ENCODE measurements around the gene CABP1.

Gene CABP1

GRCh38 chr12:120618954-120619615 lies 21.3 kb upstream of the CABP1 start:
- Mint-ChIP-seq H3K4me3 (no peak overlapping the region), H3K36me3 (ENCODE audit: low read depth) (no peaks in the 10 kb centered on the region), H3K4me1 (ENCODE audit: low read depth) (peaks cover 15% of the 10 kb centered on the region), H3K27me3 (peaks cover 32% of the 10 kb centered on the region), H3K27ac (no peak overlapping the region), H3K9me3 (peaks cover 2% of the 10 kb centered on the region)
- no peak for DNase-seq

GRCh38 chr12:120620624-120621023 lies 19.8 kb upstream of the CABP1 start:
- H3K36me3 Mint-ChIP-seq (ENCODE audit: low read depth), result no peaks in the 10 kb centered on the region
- peaks cover 32% of the 10 kb centered on the region for H3K27me3 Mint-ChIP-seq
- H3K4me3 Mint-ChIP-seq, result no peak overlapping the region
- no peak overlapping the region for H3K27ac Mint-ChIP-seq
- peaks cover 2% of the 10 kb centered on the region for H3K9me3 Mint-ChIP-seq
- DNase-seq, result no peak
- peaks cover 4% of the 10 kb centered on the region for H3K4me1 Mint-ChIP-seq (ENCODE audit: low read depth)

- Mint-ChIP-seq H3K9me3 (no peaks in the 10 kb centered on the region), H3K36me3 (ENCODE audit: low read depth) (no peaks in the 10 kb centered on the region), H3K27ac (no peak overlapping the region), H3K27me3 (peaks cover 4% of the 10 kb centered on the region), H3K4me3 (no peak overlapping the region), H3K4me1 (ENCODE audit: low read depth) (no peaks in the 10 kb centered on the region)
- DNase-seq, result peak; percentile 52
Measured at GRCh38 chr12:120625557-120626419, 14.6 kb upstream of the CABP1 start.

- Mint-ChIP-seq H3K36me3 (ENCODE audit: low read depth) (no peaks in the 10 kb centered on the region), H3K4me3 (no peak overlapping the region), H3K27me3 (peaks cover 2% of the 10 kb centered on the region), H3K9me3 (no peaks in the 10 kb centered on the region), H3K27ac (no peak overlapping the region), H3K4me1 (ENCODE audit: low read depth) (no peaks in the 10 kb centered on the region)
- DNase-seq, result no peak
Measured at GRCh38 chr12:120628919-120629318, 11.5 kb upstream of the CABP1 start.

GRCh38 chr12:120630104-120630892 lies 10.1 kb upstream of the CABP1 start:
- Mint-ChIP-seq H3K27me3 (peaks cover 2% of the 10 kb centered on the region), H3K4me3 (no peak overlapping the region), H3K4me1 (ENCODE audit: low read depth) (no peaks in the 10 kb centered on the region), H3K36me3 (ENCODE audit: low read depth) (no peaks in the 10 kb centered on the region), H3K27ac (no peak overlapping the region), H3K9me3 (no peaks in the 10 kb centered on the region)
- DNase-seq, result no peak

- peaks cover 2% of the 10 kb centered on the region for H3K27me3 Mint-ChIP-seq
- H3K27ac Mint-ChIP-seq, result no peak overlapping the region
- no peaks in the 10 kb centered on the region for H3K9me3 Mint-ChIP-seq
- no peak overlapping the region for H3K4me3 Mint-ChIP-seq
- H3K4me1 Mint-ChIP-seq (ENCODE audit: low read depth), result no peaks in the 10 kb centered on the region
- no peak for DNase-seq
- H3K36me3 Mint-ChIP-seq (ENCODE audit: low read depth), result no peaks in the 10 kb centered on the region
Measured at GRCh38 chr12:120631097-120631496, 9.3 kb upstream of the CABP1 start.

GRCh38 chr12:120640861-120641833 lies 721 bp downstream of the CABP1 start:
- peak; percentile 72 for DNase-seq
- Mint-ChIP-seq H3K4me1 (ENCODE audit: low read depth) (peaks cover 10% of the 10 kb centered on the region), H3K27me3 (peaks cover 58% of the 10 kb centered on the region), H3K27ac (no peak overlapping the region), H3K36me3 (ENCODE audit: low read depth) (no peaks in the 10 kb centered on the region), H3K4me3 (peak overlapping the region; percentile 65), H3K9me3 (no peaks in the 10 kb centered on the region)

- no peaks in the 10 kb centered on the region for H3K9me3 Mint-ChIP-seq
- no peaks in the 10 kb centered on the region for H3K36me3 Mint-ChIP-seq (ENCODE audit: low read depth)
- peaks cover 62% of the 10 kb centered on the region for H3K27me3 Mint-ChIP-seq
- H3K4me3 Mint-ChIP-seq, result peak overlapping the region; percentile 29
- DNase-seq, result no peak
- peaks cover 12% of the 10 kb centered on the region for H3K4me1 Mint-ChIP-seq (ENCODE audit: low read depth)
- H3K27ac Mint-ChIP-seq, result no peak overlapping the region
Measured at GRCh38 chr12:120642121-120642520, 1.7 kb downstream of the CABP1 start.

- no peak overlapping the region for H3K27ac Mint-ChIP-seq
- no peaks in the 10 kb centered on the region for H3K36me3 Mint-ChIP-seq (ENCODE audit: low read depth)
- no peak for DNase-seq
- H3K27me3 Mint-ChIP-seq, result peaks cover 62% of the 10 kb centered on the region
- peaks cover 13% of the 10 kb centered on the region for H3K4me1 Mint-ChIP-seq (ENCODE audit: low read depth)
- H3K9me3 Mint-ChIP-seq, result no peaks in the 10 kb centered on the region
- no peak overlapping the region for H3K4me3 Mint-ChIP-seq
Measured at GRCh38 chr12:120642826-120643225, 2.4 kb downstream of the CABP1 start.

- Mint-ChIP-seq H3K36me3 (ENCODE audit: low read depth) (no peaks in the 10 kb centered on the region), H3K27me3 (peaks cover 68% of the 10 kb centered on the region), H3K4me1 (ENCODE audit: low read depth) (peaks cover 13% of the 10 kb centered on the region), H3K9me3 (no peaks in the 10 kb centered on the region), H3K4me3 (no peak overlapping the region), H3K27ac (no peak overlapping the region)
- no peak for DNase-seq
Measured at GRCh38 chr12:120643574-120643973, 3.1 kb downstream of the CABP1 start.

GRCh38 chr12:120646044-120646443 lies 5.6 kb downstream of the CABP1 start:
- Mint-ChIP-seq H3K9me3 (no peaks in the 10 kb centered on the region), H3K4me3 (no peak overlapping the region), H3K27me3 (peaks cover 84% of the 10 kb centered on the region), H3K36me3 (ENCODE audit: low read depth) (no peaks in the 10 kb centered on the region), H3K27ac (no peak overlapping the region), H3K4me1 (ENCODE audit: low read depth) (peaks cover 16% of the 10 kb centered on the region)
- no peak for DNase-seq

GRCh38 chr12:120647375-120647755 lies 6.9 kb downstream of the CABP1 start:
- H3K27ac Mint-ChIP-seq, result no peak overlapping the region
- no peak for DNase-seq
- H3K36me3 Mint-ChIP-seq (ENCODE audit: low read depth), result no peaks in the 10 kb centered on the region
- no peaks in the 10 kb centered on the region for H3K9me3 Mint-ChIP-seq
- H3K27me3 Mint-ChIP-seq, result peaks cover 83% of the 10 kb centered on the region
- no peak overlapping the region for H3K4me3 Mint-ChIP-seq
- H3K4me1 Mint-ChIP-seq (ENCODE audit: low read depth), result peaks cover 11% of the 10 kb centered on the region

GRCh38 chr12:120649442-120650232 lies 9.2 kb downstream of the CABP1 start:
- no peaks in the 10 kb centered on the region for H3K36me3 Mint-ChIP-seq (ENCODE audit: low read depth)
- peak overlapping the region; percentile 23 for H3K4me3 Mint-ChIP-seq
- no peaks in the 10 kb centered on the region for H3K9me3 Mint-ChIP-seq
- H3K27ac Mint-ChIP-seq, result no peak overlapping the region
- H3K4me1 Mint-ChIP-seq (ENCODE audit: low read depth), result peaks cover 9% of the 10 kb centered on the region
- H3K27me3 Mint-ChIP-seq, result peaks cover 67% of the 10 kb centered on the region
- DNase-seq, result no peak
